B cell (primary cell): ENCODE results near the gene GABPB2. TPM values are rescaled to one million over a fixed set of nuclear protein-coding genes. Genes with fewer than 3 reads are reported as not detected.

Experiments
- ATAC-seq: fragments of 200-7000 bp; cut with Tn5 transposase; one replicate; pipeline ENCODE4 v1.10.0; 2021; ENCODE audit warnings: low read depth, mild to moderate bottlenecking, moderate number of reproducible peaks, moderate library complexity
- CTCF ChIA-PET: fragments of 350-600 bp; sonication (Branson Sonifier 250); formaldehyde crosslinking; loops from one replicate; lab custom pipeline; 2021; ENCODE audit warnings: antibody characterized with exemption, inconsistent platforms; lab: Charles Lee
- POLR2A ChIA-PET: fragments of 350-600 bp; sonication (Branson Sonifier 250); formaldehyde crosslinking; loops from one replicate; lab custom pipeline; 2021; ENCODE audit warnings: antibody characterized with exemption; lab: Charles Lee
- DNase-seq: peaks from one replicate; pipeline ENCODE4 v3.0.0; 2013
- H2AFZ ChIP-seq: 2 replicates; pipeline ENCODE4 v1.6.1; 2012; ENCODE audit warnings: mild to moderate bottlenecking, low read depth, low read length; ENCODE audit not compliant: insufficient read depth, poor library complexity, severe bottlenecking
- H3K27ac ChIP-seq, 2 donors: 1 replicate in 1 of 2; 2 replicates in 1 of 2; pipeline ENCODE4 v1.5.1; 2012 to 2013; ENCODE audit warnings: low read length in 2 of 2, mild to moderate bottlenecking in 2 of 2, moderate library complexity in 1 of 2
- H3K27me3 ChIP-seq, 4 experiments: fragments of 200-600 bp in 1 of 4; sonication (generic) in 1 of 4; replicated peaks in 1 of 4; 1 replicate in 2 of 4; 2 replicates in 2 of 4; pipeline versions ENCODE4 v1.6.1 to v1.7.0; 2013 to 2016; ENCODE audit warnings: low read length in 3 of 4, mild to moderate bottlenecking in 2 of 4, mixed read lengths in 1 of 4, moderate library complexity in 1 of 4; ENCODE audit not compliant: insufficient read depth in 4 of 4, control insufficient read depth in 3 of 4; ENCODE audit errors: control extremely low read depth in 1 of 4
- H3K36me3 ChIP-seq, 2 experiments: replicated peaks in 1 of 2; 1 replicate in 1 of 2; 2 replicates in 1 of 2; pipeline versions ENCODE4 v1.6.1 to v1.7.1; 2013; ENCODE audit warnings: low read length in 1 of 2; ENCODE audit not compliant: insufficient read depth in 2 of 2, control insufficient read depth in 1 of 2; ENCODE audit errors: control extremely low read depth in 1 of 2, extremely low read depth in 1 of 2
- H3K4me1 ChIP-seq, 2 donors: fragments of 200-600 bp in 1 of 2; sonication (generic) in 1 of 2; 1 replicate in 1 of 2; 2 replicates in 1 of 2; pipeline versions ENCODE4 v1.5.1 to v1.6.1; 2013 to 2017; ENCODE audit warnings: low read length in 2 of 2; ENCODE audit not compliant: control insufficient read depth in 2 of 2, insufficient read depth in 2 of 2
- H3K4me2 ChIP-seq: replicated peaks from 2 replicates; pipeline ENCODE3; 2012; ENCODE audit warnings: mild to moderate bottlenecking, low read depth, low read length; ENCODE audit not compliant: poor library complexity, severe bottlenecking
- H3K4me3 ChIP-seq, 5 experiments: fragments of 200-600 bp in 1 of 5; sonication (generic) in 1 of 5; 1 replicate in 3 of 5; 2 replicates in 2 of 5; pipeline versions ENCODE4 v1.5.1 to v1.7.0; 2011 to 2016; ENCODE audit warnings: low read length in 4 of 5, mild to moderate bottlenecking in 4 of 5, low read depth in 2 of 5, control low read depth in 1 of 5, moderate library complexity in 1 of 5; ENCODE audit not compliant: insufficient read depth in 1 of 5; ENCODE audit errors: control extremely low read depth in 1 of 5, extremely low read depth in 1 of 5
- H3K79me2 ChIP-seq: fragments of 200-600 bp; sonication (generic); one replicate; pipeline ENCODE4 v1.6.0; 2016; ENCODE audit warnings: low read length; ENCODE audit not compliant: control insufficient read depth, insufficient read depth
- H3K9ac ChIP-seq: fragments of 200-600 bp; sonication (generic); 2 replicates; pipeline ENCODE4 v1.6.1; 2017; ENCODE audit warnings: mild to moderate bottlenecking, low read length, moderate library complexity
- H3K9me3 ChIP-seq, 3 donors: one replicate each; pipeline versions ENCODE4 v1.6.1 to v1.7.1; 2013; ENCODE audit warnings: low read length in 2 of 3; ENCODE audit not compliant: control insufficient read depth in 2 of 3, insufficient read depth in 1 of 3; ENCODE audit errors: control extremely low read depth in 1 of 3
- H4K20me1 ChIP-seq: 2 replicates; pipeline ENCODE4 v1.6.0; 2012; ENCODE audit warnings: mild to moderate bottlenecking, low read length; ENCODE audit not compliant: insufficient read depth, control insufficient read depth, poor library complexity, severe bottlenecking
- H3K27ac Mint-ChIP-seq: one replicate; pipeline ENCODE4 v1.8.0; 2021; ENCODE audit warnings: mixed read lengths
- H3K27me3 Mint-ChIP-seq: one replicate; pipeline ENCODE4 v1.8.0; 2021; ENCODE audit warnings: mixed read lengths
- H3K4me1 Mint-ChIP-seq: one replicate; pipeline ENCODE4 v1.8.0; 2021; ENCODE audit warnings: mixed read lengths
- H3K4me3 Mint-ChIP-seq: one replicate; pipeline ENCODE4 v1.8.0; 2021; ENCODE audit warnings: mixed read lengths
- H3K9me3 Mint-ChIP-seq: one replicate; pipeline ENCODE4 v1.8.0; 2022; ENCODE audit warnings: mixed read lengths; ENCODE audit not compliant: insufficient read depth
- EZH2 ChIP-seq: IDR thresholded peaks from 2 replicates; pipeline ENCODE4 v1.6.1; 2012; ENCODE audit warnings: borderline replicate concordance, low read depth, mild to moderate bottlenecking, moderate library complexity, low read length; ENCODE audit not compliant: insufficient read depth, poor library complexity, severe bottlenecking
- WGBS: methylation state at CpG from one replicate; pipeline ENCODE4 v1.1.5; 2013; ENCODE audit warnings: missing lambda C conversion rate; ENCODE audit not compliant: insufficient coverage; 5-methylcytosine and 5-hydroxymethylcytosine counted together
- intact Hi-C: fragments of 100-400 bp; cut with micrococcal nuclease; formaldehyde crosslinking; loops from one replicate; pipeline ENCODE4 v1.10.0; 2022
- polyA plus RNA-seq: library from polyadenylated mRNA; depleted of rRNA; stranded (reverse); fragments of >200 nt; gene quantifications from 2 replicates; pipeline ENCODE4 v1.2.3, GENCODE V29; 2012
- total RNA-seq, 2 donors: library from RNA; stranded (reverse); fragments of 120-200 nt in 1 of 2; gene quantifications; 1 replicate in 1 of 2; 2 replicates in 1 of 2; pipeline versions ENCODE4 v1.2.3 to v1.2.4, GENCODE V29; 2013 to 2022
- TF ChIP-seq, protein P1 (sequence below): fragments of 200-600 bp; IDR thresholded peaks from one replicate; pipeline ENCODE4 v1.8.0; 2022; ENCODE audit warnings: antibody characterized with exemption, mild to moderate bottlenecking

GABPB2 gene
- total and polyA plus RNA-seq, 2 donors (not counting 1 experiment from before 2014, with no cell fraction given) = 15.1 to 22.4 TPM

DNA sequence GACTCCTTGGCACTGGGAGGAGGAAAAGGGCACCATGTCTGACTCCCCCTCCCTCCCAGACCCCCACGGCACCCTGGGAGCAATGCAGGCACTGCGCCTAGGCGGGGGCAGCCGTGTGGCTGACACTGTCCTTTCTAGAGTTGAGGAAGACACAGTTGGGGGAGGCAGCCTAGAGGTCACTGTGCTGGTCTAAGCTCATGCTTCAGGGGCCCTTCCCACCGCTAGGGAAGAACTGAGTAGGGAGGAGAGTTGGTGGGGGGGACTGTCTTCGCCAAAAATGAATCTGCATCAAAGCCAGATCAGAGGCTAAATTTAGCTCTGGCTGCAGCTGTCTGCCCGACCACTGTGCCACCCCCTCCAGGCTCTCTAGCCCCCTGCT, 72.5 kb downstream of the GABPB2 start:
- no peak overlapping the region for H3K4me3 Mint-ChIP-seq
- CTCF ChIA-PET = interaction anchor here (0.6 to 1.3 kb wide), 6 partner anchors 8 to 195 kb away, joined by 3 to 5 read pairs (median 3); partner anchors contain the start of gene TNFAIP8L2
- Histone ChIP-seq H3K9me3 (peaks cover 0 to 8% (median 0%) of the 10 kb centered on the region in 3 donors), H3K27me3 (peaks cover 0 to 20% (median 8%) of the 10 kb centered on the region in 4 experiments), H3K36me3 (no peaks in the 10 kb centered on the region), H3K79me2 (no peaks in the 10 kb centered on the region), H3K27ac (no peak overlapping the region), H3K4me3 (no peak overlapping the region), H3K4me1 (peaks cover 15 to 19% of the 10 kb centered on the region in 2 donors), H3K4me2 (no peak overlapping the region), H3K9ac (no peak overlapping the region), H2AFZ (no peak overlapping the region), H4K20me1 (no peaks in the 10 kb centered on the region)
- no peak for DNase-seq
- peaks cover 9% of the 10 kb centered on the region for H3K27me3 Mint-ChIP-seq
- 39% methylated on average over 4 of the region's 7 CpGs for WGBS
- TF ChIP-seq EZH2 = no peak
- TF ChIP-seq, protein P1, sequence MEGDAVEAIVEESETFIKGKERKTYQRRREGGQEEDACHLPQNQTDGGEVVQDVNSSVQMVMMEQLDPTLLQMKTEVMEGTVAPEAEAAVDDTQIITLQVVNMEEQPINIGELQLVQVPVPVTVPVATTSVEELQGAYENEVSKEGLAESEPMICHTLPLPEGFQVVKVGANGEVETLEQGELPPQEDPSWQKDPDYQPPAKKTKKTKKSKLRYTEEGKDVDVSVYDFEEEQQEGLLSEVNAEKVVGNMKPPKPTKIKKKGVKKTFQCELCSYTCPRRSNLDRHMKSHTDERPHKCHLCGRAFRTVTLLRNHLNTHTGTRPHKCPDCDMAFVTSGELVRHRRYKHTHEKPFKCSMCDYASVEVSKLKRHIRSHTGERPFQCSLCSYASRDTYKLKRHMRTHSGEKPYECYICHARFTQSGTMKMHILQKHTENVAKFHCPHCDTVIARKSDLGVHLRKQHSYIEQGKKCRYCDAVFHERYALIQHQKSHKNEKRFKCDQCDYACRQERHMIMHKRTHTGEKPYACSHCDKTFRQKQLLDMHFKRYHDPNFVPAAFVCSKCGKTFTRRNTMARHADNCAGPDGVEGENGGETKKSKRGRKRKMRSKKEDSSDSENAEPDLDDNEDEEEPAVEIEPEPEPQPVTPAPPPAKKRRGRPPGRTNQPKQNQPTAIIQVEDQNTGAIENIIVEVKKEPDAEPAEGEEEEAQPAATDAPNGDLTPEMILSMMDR = no peak
- ATAC-seq = no peak
- intact Hi-C loops = no loop called here
- peaks cover 23% of the 10 kb centered on the region for H3K4me1 Mint-ChIP-seq
- POLR2A ChIA-PET = interaction anchor here (0.6 kb wide), 2 partner anchors 14 to 270 kb away, joined by 7 to 10 read pairs; no protein-coding TSS in a partner anchor
- H3K27ac Mint-ChIP-seq = no peak overlapping the region
- no peaks in the 10 kb centered on the region for H3K9me3 Mint-ChIP-seq

DNA sequence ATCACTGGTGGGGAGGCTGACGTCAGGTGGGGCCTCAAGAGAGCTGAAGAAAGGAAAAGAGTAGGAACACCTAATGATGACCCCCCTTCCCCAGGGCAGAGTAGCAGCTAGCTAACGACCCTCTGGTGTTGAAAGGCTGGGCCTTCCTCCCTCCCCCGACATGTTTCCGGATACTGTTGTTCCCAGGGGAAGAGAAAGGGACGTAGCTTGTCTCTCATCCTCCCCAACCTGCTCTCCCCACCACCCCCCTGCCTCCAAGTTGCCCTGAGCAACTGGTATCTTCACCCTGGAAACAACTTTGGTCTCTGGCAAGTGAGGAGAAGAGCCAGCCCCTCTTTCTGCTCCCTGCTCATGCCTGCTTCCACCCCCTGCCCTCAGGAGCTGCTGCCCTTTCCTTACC, 73.4 kb downstream of the GABPB2 start:
- no peaks in the 10 kb centered on the region for H3K36me3 ChIP-seq
- ATAC-seq (no peak), DNase-seq (no peak)
- H3K9me3 ChIP-seq = peaks cover 0 to 8% (median 0%) of the 10 kb centered on the region in 3 donors
- Mint-ChIP-seq H3K9me3 (no peaks in the 10 kb centered on the region), H3K4me1 (peaks cover 23% of the 10 kb centered on the region), H3K27ac (no peak overlapping the region), H3K4me3 (no peak overlapping the region), H3K27me3 (peaks cover 9% of the 10 kb centered on the region)
- CTCF ChIA-PET = interaction anchor here (0.7 to 2.4 kb wide), 4 partner anchors 9 to 45 kb away, joined by 3 to 9 read pairs (median 3); no protein-coding TSS in a partner anchor
- peaks cover 15 to 19% of the 10 kb centered on the region in 2 donors for H3K4me1 ChIP-seq
- POLR2A ChIA-PET = no interaction called here
- no peak overlapping the region for H3K9ac ChIP-seq
- H3K27me3 ChIP-seq = peaks cover 0 to 20% (median 8%) of the 10 kb centered on the region in 4 experiments
- 44% methylated on average over 2 of the region's 5 CpGs for WGBS
- no peak overlapping the region for H3K27ac ChIP-seq
- H2AFZ ChIP-seq = no peak overlapping the region
- intact Hi-C loops = no loop called here
- H3K4me3 ChIP-seq = no peak overlapping the region
- no peak overlapping the region for H3K4me2 ChIP-seq
- no peaks in the 10 kb centered on the region for H4K20me1 ChIP-seq
- no peak for TF ChIP-seq EZH2
- TF ChIP-seq, protein P1 = no peak
- no peaks in the 10 kb centered on the region for H3K79me2 ChIP-seq
